SK-N-SH (cell line): ENCODE data around the gene MAST4. TPM values are rescaled to one million over a fixed set of nuclear protein-coding genes. Genes with fewer than 3 reads are reported as not detected.

Source experiments
- CTCF ChIA-PET: fragments of 300-600, 350-600 bp; formaldehyde crosslinking; extraction: SDS; loops from one replicate; lab custom pipeline; 2021; lab: Yijun Ruan, JAX
- POLR2A ChIA-PET: fragments of 350-600 bp; sonication (Branson Sonifier 250); formaldehyde crosslinking; extraction: SDS; loops from one replicate; lab custom pipeline; 2020; ENCODE audit warnings: antibody characterized with exemption, inconsistent platforms; lab: Yijun Ruan, JAX
- DNase-seq: peaks from one replicate; pipeline ENCODE4 v3.0.0; 2012
- H2AFZ ChIP-seq: fragments of 200-600 bp; sonication (generic); 2 replicates; pipeline ENCODE4 v1.8.1; 2016; ENCODE audit warnings: antibody characterized with exemption, mild to moderate bottlenecking, low read depth
- H3F3A ChIP-seq: fragments of 200-600 bp; sonication (generic); replicated peaks from 2 replicates; pipeline ENCODE3; 2016; ENCODE audit warnings: antibody characterized with exemption, mild to moderate bottlenecking; ENCODE audit not compliant: insufficient read depth
- H3K27ac ChIP-seq, 2 experiments: fragments of 200-500 bp in 1 of 2; fragments of 200-600 bp in 1 of 2; sonication (Bioruptor generic) in 1 of 2; sonication (generic), shearing (Covaris generic) in 1 of 2; 2 replicates each; pipeline versions ENCODE4 v1.5.1 to v1.6.1; 2014 to 2016; ENCODE audit warnings: low read depth in 2 of 2, inconsistent platforms in 1 of 2, low read length in 1 of 2, mild to moderate bottlenecking in 1 of 2, mixed read lengths in 1 of 2
- H3K27me3 ChIP-seq: fragments of 200-600 bp; sonication (generic), shearing (Covaris generic); 2 replicates; pipeline ENCODE4 v1.6.1; 2016; ENCODE audit warnings: mixed run types; ENCODE audit not compliant: insufficient read depth
- H3K36me3 ChIP-seq, 2 experiments: fragments of 200-500 bp in 1 of 2; fragments of 200-600 bp in 1 of 2; sonication (Bioruptor generic) in 1 of 2; sonication (generic) in 1 of 2; replicated peaks in 1 of 2; 2 replicates each; pipeline versions ENCODE3 to v1.5.1; 2014 to 2016; ENCODE audit warnings: low read length in 1 of 2, mild to moderate bottlenecking in 1 of 2; ENCODE audit not compliant: insufficient read depth in 2 of 2, control insufficient read depth in 1 of 2
- H3K4me1 ChIP-seq, 2 experiments: fragments of 200-500 bp in 1 of 2; fragments of 200-600 bp in 1 of 2; sonication (Bioruptor generic) in 1 of 2; sonication (generic), shearing (Covaris generic) in 1 of 2; 2 replicates each; pipeline versions ENCODE4 v1.5.1 to v1.6.1; 2014 to 2016; ENCODE audit warnings: low read depth in 1 of 2, low read length in 1 of 2, mixed run types in 1 of 2; ENCODE audit not compliant: insufficient read depth in 2 of 2, control insufficient read depth in 1 of 2
- H3K4me2 ChIP-seq: fragments of 200-600 bp; sonication (generic), shearing (Covaris generic); 2 replicates; pipeline ENCODE4 v1.6.1; 2017; ENCODE audit warnings: mixed run types
- H3K4me3 ChIP-seq, 2 experiments: fragments of 200-500 bp in 1 of 2; fragments of 200-600 bp in 1 of 2; sonication (Bioruptor generic) in 1 of 2; sonication (generic), shearing (Covaris generic) in 1 of 2; 2 replicates each; pipeline versions ENCODE4 v1.5.1 to v1.8.1; 2014 to 2016; ENCODE audit warnings: low read depth in 2 of 2, inconsistent platforms in 1 of 2, low read length in 1 of 2, mild to moderate bottlenecking in 1 of 2, mixed read lengths in 1 of 2, moderate library complexity in 1 of 2
- H3K79me2 ChIP-seq: fragments of 200-600 bp; sonication (generic); 2 replicates; pipeline ENCODE4 v1.8.1; 2017; ENCODE audit warnings: mild to moderate bottlenecking; ENCODE audit not compliant: insufficient read depth
- H3K9ac ChIP-seq: fragments of 200-600 bp; sonication (generic); 2 replicates; pipeline ENCODE4 v1.6.1; 2017; ENCODE audit warnings: mixed run types
- H3K9me2 ChIP-seq: fragments of 200-600 bp; sonication (generic); 2 replicates; pipeline ENCODE4 v1.6.1; 2017; ENCODE audit warnings: mixed run types
- H3K9me3 ChIP-seq: fragments of 200-600 bp; sonication (generic); 2 replicates; pipeline ENCODE4 v1.6.1; 2017; ENCODE audit warnings: mixed run types, mild to moderate bottlenecking, moderate library complexity
- H4K20me1 ChIP-seq: fragments of 200-600 bp; sonication (generic); 2 replicates; pipeline ENCODE4 v1.6.1; 2017; ENCODE audit warnings: mild to moderate bottlenecking, mixed run types; ENCODE audit not compliant: insufficient read depth
- EZH2phosphoT487 ChIP-seq: fragments of 200-600 bp; sonication (generic); IDR thresholded peaks from 2 replicates; pipeline ENCODE4 v1.6.1; 2017; ENCODE audit warnings: low read depth, mixed run types, mild to moderate bottlenecking, antibody characterized with exemption, moderate library complexity, borderline replicate concordance
- FOSL2 ChIP-seq: IDR thresholded peaks from 2 replicates; pipeline ENCODE4 v1.4.0; 2012; ENCODE audit warnings: low read depth, mild to moderate bottlenecking, moderate library complexity, borderline replicate concordance
- IRF3 ChIP-seq: fragments of 150-350 bp; IDR thresholded peaks from 2 replicates; pipeline ENCODE4 v1.6.1; 2016; ENCODE audit warnings: mild to moderate bottlenecking, low read depth, low read length
- MEF2A ChIP-seq: IDR thresholded peaks from 2 replicates; pipeline ENCODE4 v1.4.0; 2012; ENCODE audit warnings: low read depth, borderline replicate concordance
- NFIC ChIP-seq: IDR thresholded peaks from 2 replicates; pipeline ENCODE4 v1.4.0; 2012; ENCODE audit warnings: borderline replicate concordance
- PBX3 ChIP-seq: IDR thresholded peaks from 2 replicates; pipeline ENCODE4; 2012
- RAD21 ChIP-seq: IDR thresholded peaks from 2 replicates; pipeline ENCODE4 v1.6.1; 2012; ENCODE audit warnings: mild to moderate bottlenecking, low read length
- RCOR1 ChIP-seq: fragments of 150-350 bp; IDR thresholded peaks from 2 replicates; pipeline ENCODE4 v1.6.1; 2017; ENCODE audit warnings: antibody characterized with exemption, low read length
- REST ChIP-seq: IDR thresholded peaks from 2 replicates; pipeline ENCODE4 v1.6.1; 2012; ENCODE audit warnings: mild to moderate bottlenecking, low read depth, low read length, moderate library complexity
- SMC3 ChIP-seq: IDR thresholded peaks from 2 replicates; pipeline ENCODE4 v1.6.1; 2012; ENCODE audit warnings: low read depth, low read length, improper control_type of control experiment
- USF2 ChIP-seq: fragments of 150-350 bp; IDR thresholded peaks from 2 replicates; pipeline ENCODE4 v1.6.1; 2017; ENCODE audit warnings: antibody characterized with exemption, low read length, low read depth, borderline replicate concordance
- WGBS: methylation state at CpG from one replicate; pipeline ENCODE4 v1.1.6; 2017; ENCODE audit warnings: low lambda C conversion rate; 5-methylcytosine and 5-hydroxymethylcytosine counted together
- polyA plus RNA-seq, 3 experiments: library from polyadenylated mRNA; depleted of rRNA; stranded (reverse); fragments of >200 nt; gene quantifications; 2 replicates each; pipeline ENCODE4 v1.2.3, GENCODE V29; 2012

MAST4 gene
- polyA plus RNA-seq, 1 of the 3 experiments (the other 2 are of a cell fraction): 2.2 TPM

- Histone ChIP-seq H3K9ac (no peak overlapping the region), H3K9me3 (no peaks in the 10 kb centered on the region), H4K20me1 (no peaks in the 10 kb centered on the region), H2AFZ (no peak overlapping the region), H3K27me3 (no peaks in the 10 kb centered on the region), H3K9me2 (no peaks in the 10 kb centered on the region; the same call in 1 of the 2 replicates), H3K4me2 (no peak overlapping the region), H3K4me3 (no peak overlapping the region), H3K79me2 (no peaks in the 10 kb centered on the region), H3F3A (no peaks in the 10 kb centered on the region), H3K36me3 (no peaks in the 10 kb centered on the region), H3K27ac (no peak overlapping the region), H3K4me1 (peaks cover 0 to 8% of the 10 kb centered on the region in 2 experiments; a peak in 2 of 4 replicates)
- CTCF ChIA-PET: no interaction called here
- 95% methylated on average over 4 of the region's 4 CpGs for WGBS
- TF ChIP-seq MEF2A (no peak), PBX3 (no peak), FOSL2 (no peak), USF2 (no peak), EZH2phosphoT487 (no peak), RAD21 (no peak), NFIC (no peak), RCOR1 (no peak), IRF3 (no peak), SMC3 (no peak), REST (no peak)
- DNase-seq: no peak
- POLR2A ChIA-PET: no interaction called here
Observed at GRCh38 chr5:67077296-67077695, 481.1 kb downstream of the MAST4 start.
